ENCODE results near the gene ECSIT. TPM values are rescaled to one million over a fixed set of nuclear protein-coding genes. Genes with fewer than 3 reads are reported as not detected.
"Not testable (repeated sequence)": the region's sequence is repeated elsewhere in the genome, so short reads cannot be mapped to it uniquely, and the experiment has no call there.

The ECSIT gene
- total and polyA plus RNA-seq, 2 donors (not counting 1 experiment from before 2014, with no cell fraction given): 45.6 to 63.1 TPM

- intact Hi-C loops (cut with micrococcal nuclease): no loop called here
- Histone ChIP-seq H3K4me2 (replicated peaks; ENCODE audit: low read depth, low read length, poor library complexity, severe bottlenecking) (peak overlapping the region; percentile 3), H4K20me1 (ENCODE audit: control insufficient read depth, insufficient read depth, low read length, poor library complexity, severe bottlenecking) (no peaks in the 10 kb centered on the region), H3K9me3 (ENCODE audit: control extremely low read depth in 1 of 3, control insufficient read depth in 2 of 3, insufficient read depth in 1 of 3, low read length in 2 of 3) (no peaks in the 10 kb centered on the region), H3K4me3 (ENCODE audit: control extremely low read depth in 1 of 5, extremely low read depth in 1 of 5, insufficient read depth in 1 of 5, low read depth in 2 of 5, low read length in 4 of 5) (no peak overlapping the region), H3K79me2 (ENCODE audit: control insufficient read depth, insufficient read depth, low read length) (peaks cover 5% of the 10 kb centered on the region), H3K9ac (ENCODE audit: low read length) (no peak overlapping the region), H3K4me1 (ENCODE audit: control insufficient read depth in 2 of 2, insufficient read depth in 2 of 2, low read length in 2 of 2) (peaks cover 54 to 83% of the 10 kb centered on the region in 2 donors), H3K36me3 (replicated peaks in 1 of 2; ENCODE audit: control extremely low read depth in 1 of 2, control insufficient read depth in 1 of 2, extremely low read depth in 1 of 2, insufficient read depth in 2 of 2, low read length in 1 of 2) (peaks cover 0 to 22% of the 10 kb centered on the region in 2 experiments), H3K27me3 (replicated peaks in 1 of 4; ENCODE audit: control extremely low read depth in 1 of 4, control insufficient read depth in 3 of 4, insufficient read depth in 4 of 4, low read length in 3 of 4) (no peaks in the 10 kb centered on the region), H2AFZ (ENCODE audit: insufficient read depth, low read depth, low read length, poor library complexity, severe bottlenecking) (no peak overlapping the region), H3K27ac (ENCODE audit: low read length in 2 of 2) (peak overlapping the region in 1 of 2 donors; percentile 18)
- 93% methylated on average over 15 of the region's 15 CpGs for WGBS (ENCODE audit: insufficient coverage)
- peak overlapping the region; percentile 91 for H3K4me3 Mint-ChIP-seq
- CTCF ChIA-PET: interaction anchor here (1.0 to 2.7 kb wide), 3 partner anchors 10 to 16 kb away, joined by 3 to 13 read pairs (median 6); no protein-coding TSS in a partner anchor
- POLR2A ChIA-PET: interaction anchor here (0.6 to 3.0 kb wide), 4 partner anchors 8 to 24 kb away, joined by 3 to 19 read pairs (median 8); no protein-coding TSS in a partner anchor
- H3K9me3 Mint-ChIP-seq (ENCODE audit: insufficient read depth): no peaks in the 10 kb centered on the region
- DNase-seq (no peak), ATAC-seq (ENCODE audit: low read depth) (no peak)
- TF ChIP-seq, protein P1, sequence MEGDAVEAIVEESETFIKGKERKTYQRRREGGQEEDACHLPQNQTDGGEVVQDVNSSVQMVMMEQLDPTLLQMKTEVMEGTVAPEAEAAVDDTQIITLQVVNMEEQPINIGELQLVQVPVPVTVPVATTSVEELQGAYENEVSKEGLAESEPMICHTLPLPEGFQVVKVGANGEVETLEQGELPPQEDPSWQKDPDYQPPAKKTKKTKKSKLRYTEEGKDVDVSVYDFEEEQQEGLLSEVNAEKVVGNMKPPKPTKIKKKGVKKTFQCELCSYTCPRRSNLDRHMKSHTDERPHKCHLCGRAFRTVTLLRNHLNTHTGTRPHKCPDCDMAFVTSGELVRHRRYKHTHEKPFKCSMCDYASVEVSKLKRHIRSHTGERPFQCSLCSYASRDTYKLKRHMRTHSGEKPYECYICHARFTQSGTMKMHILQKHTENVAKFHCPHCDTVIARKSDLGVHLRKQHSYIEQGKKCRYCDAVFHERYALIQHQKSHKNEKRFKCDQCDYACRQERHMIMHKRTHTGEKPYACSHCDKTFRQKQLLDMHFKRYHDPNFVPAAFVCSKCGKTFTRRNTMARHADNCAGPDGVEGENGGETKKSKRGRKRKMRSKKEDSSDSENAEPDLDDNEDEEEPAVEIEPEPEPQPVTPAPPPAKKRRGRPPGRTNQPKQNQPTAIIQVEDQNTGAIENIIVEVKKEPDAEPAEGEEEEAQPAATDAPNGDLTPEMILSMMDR (IDR thresholded peaks at IDR 0.05): no peak
- TF ChIP-seq EZH2 (IDR thresholded peaks at IDR 0.05; ENCODE audit: borderline replicate concordance, insufficient read depth, low read depth, low read length, poor library complexity, severe bottlenecking): no peak
- no peaks in the 10 kb centered on the region for H3K27me3 Mint-ChIP-seq
- H3K4me1 Mint-ChIP-seq: peaks cover 61% of the 10 kb centered on the region
- H3K27ac Mint-ChIP-seq: peak overlapping the region; percentile 88
These were observed 47.3 kb upstream of the ECSIT start for GRCh38 chr19:11576227-11576626.

DNA sequence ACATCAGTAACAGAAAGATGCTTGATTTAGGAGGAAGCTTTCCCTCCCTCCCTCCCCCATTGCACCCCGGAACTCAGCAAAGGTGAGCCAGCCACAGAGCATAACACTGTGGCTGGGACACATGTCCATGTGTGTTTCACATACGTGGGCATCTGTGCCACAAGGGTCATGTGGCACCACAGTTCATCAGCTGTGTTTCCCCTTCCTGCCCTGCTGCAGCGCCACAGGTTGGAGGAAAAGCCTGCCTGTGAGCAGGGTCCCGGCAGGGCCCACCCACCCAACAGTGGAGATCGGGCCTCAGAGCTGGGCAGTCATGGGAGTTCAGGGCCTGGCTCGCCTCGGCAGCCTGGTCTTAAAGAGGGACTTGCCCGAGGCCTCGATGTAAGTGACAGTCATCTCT, 45.8 kb upstream of the ECSIT start:
- Mint-ChIP-seq H3K4me1 (peaks cover 59% of the 10 kb centered on the region), H3K4me3 (peak overlapping the region; percentile 77), H3K9me3 (ENCODE audit: insufficient read depth) (no peaks in the 10 kb centered on the region), H3K27ac (peak overlapping the region; percentile 93), H3K27me3 (no peaks in the 10 kb centered on the region)
- CTCF ChIA-PET: interaction anchor here (1.1 to 2.7 kb wide), 5 partner anchors 11 to 14 kb away, joined by 3 to 13 read pairs (median 6); no protein-coding TSS in a partner anchor
- Histone ChIP-seq H3K4me2 (replicated peaks; ENCODE audit: low read depth, low read length, poor library complexity, severe bottlenecking) (peak overlapping the region; percentile 38), H3K36me3 (replicated peaks in 1 of 2; ENCODE audit: control extremely low read depth in 1 of 2, control insufficient read depth in 1 of 2, extremely low read depth in 1 of 2, insufficient read depth in 2 of 2, low read length in 1 of 2) (peaks cover 0 to 22% of the 10 kb centered on the region in 2 experiments), H3K27me3 (replicated peaks in 1 of 4; ENCODE audit: control extremely low read depth in 1 of 4, control insufficient read depth in 3 of 4, insufficient read depth in 4 of 4, low read length in 3 of 4) (no peaks in the 10 kb centered on the region), H3K79me2 (ENCODE audit: control insufficient read depth, insufficient read depth, low read length) (peaks cover 5% of the 10 kb centered on the region), H3K4me3 (ENCODE audit: control extremely low read depth in 1 of 5, extremely low read depth in 1 of 5, insufficient read depth in 1 of 5, low read depth in 2 of 5, low read length in 4 of 5) (no peak overlapping the region), H2AFZ (ENCODE audit: insufficient read depth, low read depth, low read length, poor library complexity, severe bottlenecking) (no peak overlapping the region), H4K20me1 (ENCODE audit: control insufficient read depth, insufficient read depth, low read length, poor library complexity, severe bottlenecking) (no peaks in the 10 kb centered on the region), H3K4me1 (ENCODE audit: control insufficient read depth in 2 of 2, insufficient read depth in 2 of 2, low read length in 2 of 2) (peaks cover 44 to 73% of the 10 kb centered on the region in 2 donors), H3K9ac (ENCODE audit: low read length) (no peak overlapping the region), H3K27ac (ENCODE audit: low read length in 2 of 2) (peak overlapping the region; percentile 45 to 80), H3K9me3 (ENCODE audit: control extremely low read depth in 1 of 3, control insufficient read depth in 2 of 3, insufficient read depth in 1 of 3, low read length in 2 of 3) (no peaks in the 10 kb centered on the region)
- ATAC-seq (ENCODE audit: low read depth) (peak; percentile 44), DNase-seq (peak; percentile 78)
- WGBS (ENCODE audit: insufficient coverage): 38% methylated on average over 9 of the region's 9 CpGs
- TF ChIP-seq EZH2 (IDR thresholded peaks at IDR 0.05; ENCODE audit: borderline replicate concordance, insufficient read depth, low read depth, low read length, poor library complexity, severe bottlenecking): no peak
- TF ChIP-seq, protein P1 (IDR thresholded peaks at IDR 0.05): no peak
- intact Hi-C loops (cut with micrococcal nuclease): no loop called here
- POLR2A ChIA-PET: interaction anchor here (2.1 kb wide), 1 partner anchor 10 kb away, joined by 13 read pairs; no protein-coding TSS in a partner anchor

DNA sequence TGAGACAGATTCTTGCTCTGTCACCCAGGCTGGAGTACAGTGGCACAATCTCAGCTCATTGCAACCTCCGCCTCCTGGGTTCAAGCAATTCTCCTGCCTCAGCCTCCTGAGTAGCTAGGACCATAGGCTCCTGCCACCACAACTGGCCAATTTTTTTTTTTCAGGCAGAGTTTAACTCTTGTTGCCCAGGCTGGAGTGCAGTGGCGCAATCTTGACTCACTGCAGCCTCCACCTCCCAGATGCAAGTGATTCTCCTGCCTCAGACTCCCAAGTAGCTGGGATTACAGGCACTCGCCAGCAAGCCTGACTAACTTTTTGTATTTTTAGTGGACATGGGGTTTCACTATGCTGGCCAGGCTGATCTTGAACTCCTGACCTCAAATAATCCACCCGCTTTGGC, 44.8 kb upstream of the ECSIT start:
- Mint-ChIP-seq H3K27ac (peak overlapping the region; percentile 70), H3K4me1 (peaks cover 61% of the 10 kb centered on the region)
- H3K9me3 Mint-ChIP-seq (ENCODE audit: insufficient read depth); H3K9me3 ChIP-seq (ENCODE audit: control extremely low read depth in 1 of 3, control insufficient read depth in 2 of 3, insufficient read depth in 1 of 3, low read length in 2 of 3); H3K4me3 Mint-ChIP-seq; ATAC-seq (ENCODE audit: low read depth); H3K4me3 ChIP-seq (ENCODE audit: control extremely low read depth in 1 of 5, extremely low read depth in 1 of 5, insufficient read depth in 1 of 5, low read depth in 2 of 5, low read length in 4 of 5); intact Hi-C loops (cut with micrococcal nuclease); H3K27me3 Mint-ChIP-seq; H3K9ac ChIP-seq (ENCODE audit: low read length); H3K4me2 ChIP-seq (replicated peaks; ENCODE audit: low read depth, low read length, poor library complexity, severe bottlenecking); H4K20me1 ChIP-seq (ENCODE audit: control insufficient read depth, insufficient read depth, low read length, poor library complexity, severe bottlenecking); H3K27me3 ChIP-seq (replicated peaks in 1 of 4; ENCODE audit: control extremely low read depth in 1 of 4, control insufficient read depth in 3 of 4, insufficient read depth in 4 of 4, low read length in 3 of 4); H3K79me2 ChIP-seq (ENCODE audit: control insufficient read depth, insufficient read depth, low read length); DNase-seq; H2AFZ ChIP-seq (ENCODE audit: insufficient read depth, low read depth, low read length, poor library complexity, severe bottlenecking): not testable (repeated sequence)
- POLR2A ChIA-PET: interaction anchor here (0.7 kb wide), 1 partner anchor 11 kb away, joined by 5 read pairs; no protein-coding TSS in a partner anchor
- peaks cover 0 to 22% of the 10 kb centered on the region in 2 experiments for H3K36me3 ChIP-seq (replicated peaks in 1 of 2; ENCODE audit: control extremely low read depth in 1 of 2, control insufficient read depth in 1 of 2, extremely low read depth in 1 of 2, insufficient read depth in 2 of 2, low read length in 1 of 2)
- CTCF ChIA-PET: interaction anchor here (1.9 to 2.7 kb wide), 3 partner anchors 13 to 38 kb away, joined by 7 to 13 read pairs (median 10); no protein-coding TSS in a partner anchor
- H3K27ac ChIP-seq (ENCODE audit: low read length in 2 of 2): peak overlapping the region in 1 of 2 donors; percentile 33
- peaks cover 44 to 74% of the 10 kb centered on the region in 2 donors for H3K4me1 ChIP-seq (ENCODE audit: control insufficient read depth in 2 of 2, insufficient read depth in 2 of 2, low read length in 2 of 2)
- WGBS (ENCODE audit: insufficient coverage): 79% methylated on average over 3 of the region's 4 CpGs

Measured in B cell (primary cell).